Activated T-cell treated with anti-CD3 and anti-CD28 coated beads for 1 hour (primary cell): ENCODE data around the gene AMIGO3.

Source experiments
- DNase-seq: peaks from one replicate; pipeline ENCODE4 v3.0.0-alpha.2; 2020; ENCODE audit warnings: low read depth

Gene AMIGO3

DNA sequence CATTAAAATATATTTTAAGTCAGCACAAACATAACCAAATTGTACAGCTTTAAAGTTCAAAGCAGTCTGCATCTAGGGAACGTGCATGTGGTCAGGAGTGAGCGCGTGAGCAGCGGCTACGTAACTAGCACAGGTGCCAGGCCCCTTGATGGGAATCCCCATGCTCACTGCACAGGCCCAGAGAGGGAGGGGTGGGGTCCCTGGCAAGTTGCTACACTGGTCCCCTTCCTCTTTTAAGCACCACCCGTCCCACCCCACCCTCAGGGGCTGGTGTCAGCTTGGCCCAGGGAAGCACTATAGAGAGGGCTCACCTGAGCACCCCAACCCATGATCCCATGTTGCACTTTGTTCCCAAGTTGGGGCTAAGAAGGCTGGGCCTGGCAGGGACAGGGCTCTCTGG lies 5.1 kb upstream of the AMIGO3 start:
- DNase-seq = no peak

DNA sequence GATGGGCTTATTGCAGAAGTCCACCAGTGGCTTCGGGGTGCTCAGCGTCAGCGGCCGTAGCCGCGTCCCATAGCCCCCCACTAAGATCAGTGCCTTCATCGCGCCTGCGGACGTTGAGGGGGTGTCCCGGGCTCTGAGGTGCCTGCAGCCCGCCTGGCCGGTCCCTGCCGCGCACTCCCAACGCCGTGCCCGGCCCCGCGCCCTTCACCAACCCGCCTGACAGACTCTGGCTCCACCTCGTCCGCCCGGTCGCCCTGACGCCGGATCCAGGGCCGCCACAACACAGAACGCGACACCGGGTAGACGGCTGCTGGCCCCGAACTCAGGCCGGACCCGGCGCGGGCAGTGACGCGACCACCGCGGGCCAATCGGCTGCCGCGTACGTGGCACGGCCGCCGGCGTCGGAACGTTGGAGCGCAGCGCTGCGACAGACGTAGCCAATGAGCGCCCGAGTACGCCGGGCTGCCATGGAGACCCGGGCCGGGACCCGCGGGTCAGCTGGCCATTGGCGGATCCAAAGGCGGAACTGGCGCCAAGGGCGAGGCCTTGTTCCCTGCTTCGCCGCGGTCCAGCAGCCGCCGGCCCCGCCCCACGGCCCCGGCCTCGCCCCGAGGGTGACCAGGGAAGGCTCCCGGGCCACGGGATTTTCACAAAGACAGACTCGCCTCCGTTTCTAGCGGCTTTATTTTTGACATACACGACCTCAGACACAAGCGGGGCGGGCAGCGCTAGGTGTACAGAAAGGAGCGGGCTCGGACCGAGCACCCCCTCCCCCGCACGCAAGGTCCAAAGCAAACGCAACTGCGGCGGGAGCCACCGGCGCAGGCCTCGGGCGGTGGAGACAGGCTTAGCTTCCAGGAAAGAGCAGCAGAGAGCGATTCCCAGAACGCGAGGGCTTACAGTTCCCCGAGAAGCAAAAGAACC lies 4.4 kb upstream of the AMIGO3 start, which contains the start of gene GMPPB:
Gene GMPPB, minus strand, starts transcription at position 324 of the 924 bp plus-strand sequence. Its CDS starts 225 bp downstream, at position 99.
- peak; percentile 83 for DNase-seq

GRCh38 chr3:49723296-49723627 lies 3.8 kb upstream of the AMIGO3 start:
- peak; percentile 37 for DNase-seq

DNA sequence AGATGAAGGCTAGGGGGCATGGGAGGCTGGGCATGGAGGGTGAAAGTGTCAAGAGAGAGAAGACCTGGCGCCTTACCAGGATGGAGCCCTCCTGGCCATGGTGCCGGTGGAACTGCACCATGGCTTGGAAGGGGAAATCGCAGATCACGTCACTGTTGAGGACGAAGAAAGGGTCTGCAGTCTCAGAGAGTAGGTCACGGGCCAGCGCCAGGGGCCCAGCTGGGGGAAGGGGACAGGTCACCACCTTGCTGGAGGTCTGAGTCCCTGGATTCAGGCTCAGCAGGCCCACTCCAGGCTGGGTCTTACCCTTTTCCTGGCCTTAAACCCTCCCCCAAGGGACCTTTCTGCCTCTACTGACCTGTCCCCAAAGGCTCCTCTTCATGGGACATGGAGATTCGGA lies 3.4 kb upstream of the AMIGO3 start:
- DNase-seq = no peak

- DNase-seq = no peak
These were observed 2.7 kb upstream of the AMIGO3 start for GRCh38 chr3:49721896-49722781.

DNA sequence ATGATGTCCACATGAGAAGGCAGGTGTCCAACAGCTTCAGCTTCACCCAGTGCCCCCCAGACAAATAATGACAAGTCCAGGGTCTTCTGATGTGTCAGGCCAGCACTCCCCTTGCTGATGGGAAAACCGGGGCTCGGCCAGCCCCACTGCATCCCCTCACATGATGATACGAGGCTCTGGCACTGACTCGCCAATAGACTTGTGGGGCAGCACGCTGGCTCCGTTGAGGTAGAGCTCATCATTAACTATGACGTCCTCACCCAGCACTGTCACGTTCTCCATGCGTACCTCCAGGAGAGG lies 2.1 kb upstream of the AMIGO3 start:
- no peak for DNase-seq

DNA sequence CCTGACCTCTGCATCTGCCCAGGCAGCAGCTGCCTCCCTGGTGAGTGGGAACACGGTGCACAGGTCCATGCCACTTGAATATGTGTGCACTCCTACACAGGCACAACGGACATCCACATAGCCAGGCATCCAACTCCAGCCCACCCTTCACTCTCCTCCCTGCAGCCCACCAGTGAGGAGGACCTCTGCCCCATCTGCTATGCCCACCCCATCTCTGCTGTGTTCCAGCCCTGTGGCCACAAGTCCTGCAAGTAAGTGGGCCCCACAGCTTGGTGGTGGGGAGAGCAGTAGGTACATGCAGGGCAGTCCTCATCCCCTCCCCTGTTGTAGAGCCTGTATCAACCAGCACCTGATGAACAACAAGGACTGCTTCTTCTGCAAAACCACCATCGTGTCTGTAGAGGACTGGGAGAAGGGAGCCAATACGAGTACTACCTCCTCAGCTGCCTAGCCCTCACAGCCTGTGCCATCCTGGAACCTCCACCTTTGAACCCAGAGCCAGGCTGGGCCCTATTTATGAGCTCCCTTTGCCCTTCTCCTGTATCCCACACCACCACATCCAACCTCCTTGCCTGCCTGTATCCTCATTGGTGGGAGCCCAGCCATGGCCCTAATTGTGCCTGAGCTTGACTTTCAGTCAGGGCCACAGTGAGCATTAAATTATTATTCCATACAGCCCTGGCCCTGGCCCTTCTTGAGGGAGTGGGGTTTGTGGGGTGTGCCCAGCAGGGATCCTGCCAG lies 1.5 kb upstream of the AMIGO3 start:
- no peak for DNase-seq

- DNase-seq = no peak
These were observed 648 bp downstream of the AMIGO3 start for GRCh38 chr3:49718858-49719213.

GRCh38 chr3:49717959-49718857 lies 1.3 kb downstream of the AMIGO3 start:
- DNase-seq = no peak

DNA sequence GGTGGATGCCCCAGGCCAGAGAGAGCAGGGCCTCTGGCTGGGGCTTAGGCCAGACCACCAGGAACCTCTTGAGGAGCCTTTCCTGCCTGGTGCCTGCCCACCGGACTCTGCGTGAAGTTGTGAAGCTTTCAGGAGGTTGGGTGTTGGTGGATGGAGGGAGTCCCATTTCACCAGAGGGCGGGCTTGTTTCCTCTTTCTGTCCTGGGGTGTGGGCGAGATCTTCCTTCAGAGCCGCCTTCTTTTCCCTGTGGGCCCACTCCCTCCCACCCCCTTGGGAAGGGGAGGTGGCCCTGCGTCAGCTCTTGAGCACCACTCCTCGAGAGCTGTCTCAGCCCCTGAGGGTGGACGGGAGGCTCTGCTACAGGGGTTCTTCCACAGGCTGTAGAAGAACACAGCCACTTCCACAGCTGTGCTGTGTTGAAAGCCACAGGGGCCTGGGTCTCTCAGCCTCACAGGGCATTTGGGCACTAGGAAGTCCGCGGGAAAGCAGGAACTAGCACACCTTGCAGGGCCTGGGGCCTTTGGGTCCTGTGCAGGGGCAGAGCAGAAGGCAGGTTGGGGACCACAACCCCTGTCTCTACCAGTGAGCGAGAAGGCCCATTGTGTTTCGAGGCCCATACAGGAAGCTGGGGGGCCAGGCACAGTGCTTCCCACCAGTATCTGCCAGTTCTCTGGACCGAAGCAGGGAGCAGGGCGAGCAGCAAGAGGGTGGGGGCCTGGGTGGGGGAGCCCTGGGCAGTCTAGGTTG lies 2.1 kb downstream of the AMIGO3 start:
- DNase-seq = no peak

- no peak for DNase-seq
These were observed 2.7 kb downstream of the AMIGO3 start for GRCh38 chr3:49716691-49717210.

GRCh38 chr3:49716169-49716568 lies 3.3 kb downstream of the AMIGO3 start:
- DNase-seq = no peak

- DNase-seq = no peak
These were observed 3.8 kb downstream of the AMIGO3 start for GRCh38 chr3:49715611-49716121.

GRCh38 chr3:49714728-49715550 lies 4.5 kb downstream of the AMIGO3 start:
- no peak for DNase-seq

- DNase-seq = no peak
These were observed 6.0 kb downstream of the AMIGO3 start for GRCh38 chr3:49713336-49714105.

DNA sequence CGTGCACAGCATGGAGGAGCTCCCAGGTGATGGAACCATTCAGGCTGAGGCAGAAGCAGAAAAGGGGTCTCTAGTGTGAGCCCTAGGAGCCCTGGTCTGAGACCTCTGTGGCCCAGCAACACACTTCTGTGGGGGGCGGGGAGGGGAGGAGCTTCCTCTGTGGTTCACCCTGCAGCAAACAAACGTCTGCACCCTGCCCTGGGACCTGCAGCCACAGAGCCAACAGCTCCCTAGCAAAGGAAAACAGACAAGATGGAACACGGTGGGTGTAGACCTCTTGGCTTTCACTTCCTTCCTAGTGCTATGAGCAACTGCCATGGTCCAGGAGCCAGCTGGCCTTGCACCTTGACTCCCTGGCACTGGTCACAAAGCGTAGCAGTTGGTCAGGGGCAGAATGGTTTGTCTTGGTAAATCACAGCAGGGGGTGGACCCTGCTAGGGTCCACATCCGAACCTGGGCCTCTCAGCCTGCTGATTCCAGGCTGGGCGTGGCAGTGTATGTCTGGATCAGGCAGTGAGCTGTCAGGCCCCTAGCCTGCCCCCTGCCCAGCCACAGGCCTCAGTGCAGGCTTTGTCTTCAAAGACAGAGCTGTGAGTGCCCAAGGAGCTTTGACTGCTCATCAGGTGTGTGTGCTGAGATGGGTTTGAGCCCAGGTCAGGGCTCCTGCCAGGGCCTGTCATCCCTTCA lies 6.7 kb downstream of the AMIGO3 start:
- DNase-seq = no peak

GRCh38 chr3:49712166-49712565 lies 7.3 kb downstream of the AMIGO3 start:
- no peak for DNase-seq

DNA sequence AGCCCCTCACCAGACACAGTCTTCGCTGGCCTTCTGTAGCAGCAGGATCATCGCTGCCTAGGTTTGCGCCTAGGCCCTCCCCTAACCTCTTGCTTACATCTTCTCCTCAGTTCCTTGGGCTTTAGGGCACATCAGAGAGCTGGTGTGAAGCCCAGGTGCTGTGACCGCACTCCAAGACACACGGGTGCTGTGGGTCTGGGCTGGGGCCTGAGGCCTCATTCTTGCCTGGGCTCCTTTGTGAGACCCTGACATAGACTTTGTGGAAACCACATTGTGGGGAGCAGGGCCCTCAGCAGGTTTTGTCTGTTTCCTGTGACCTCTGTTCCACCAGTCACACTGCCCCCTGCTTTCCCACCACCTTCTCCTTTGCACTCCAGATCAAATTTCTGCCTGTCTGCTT lies 8.0 kb downstream of the AMIGO3 start:
- DNase-seq = no peak
